22Rv1 (cell line): Measurements from ENCODE around the gene DCP1B.

Source experiments
- ZFX ChIP-seq: fragments of 450-650 bp; IDR thresholded peaks from 2 replicates; pipeline ENCODE4 v1.6.1; 2017; ENCODE audit warnings: antibody characterized with exemption, borderline replicate concordance
- TF ChIP-seq, protein P1 (sequence below): fragments of 450-650 bp; IDR thresholded peaks from 2 replicates; pipeline ENCODE4 v1.5.1; 2017; ENCODE audit warnings: mild to moderate bottlenecking

DNA sequence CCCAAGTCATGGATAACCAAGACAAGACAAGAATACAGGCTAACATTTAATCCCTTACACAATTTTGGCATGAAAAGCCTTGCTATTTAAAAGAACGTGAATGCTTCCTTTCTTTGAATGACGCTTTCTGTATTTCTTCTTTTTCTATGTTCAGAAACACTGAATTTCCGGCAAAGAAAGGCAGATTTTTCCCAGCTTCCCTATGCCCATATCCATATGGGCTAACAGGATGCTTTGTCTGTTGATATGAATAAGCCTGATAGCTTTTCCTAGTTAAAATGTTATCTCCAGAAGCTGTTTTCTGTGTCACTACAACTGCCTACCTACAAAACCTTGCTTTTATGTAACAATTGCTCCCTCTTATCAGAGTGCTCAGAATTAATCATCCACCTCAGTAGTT is 47.5 kb downstream of the DCP1B start:
- TF ChIP-seq, protein P1, sequence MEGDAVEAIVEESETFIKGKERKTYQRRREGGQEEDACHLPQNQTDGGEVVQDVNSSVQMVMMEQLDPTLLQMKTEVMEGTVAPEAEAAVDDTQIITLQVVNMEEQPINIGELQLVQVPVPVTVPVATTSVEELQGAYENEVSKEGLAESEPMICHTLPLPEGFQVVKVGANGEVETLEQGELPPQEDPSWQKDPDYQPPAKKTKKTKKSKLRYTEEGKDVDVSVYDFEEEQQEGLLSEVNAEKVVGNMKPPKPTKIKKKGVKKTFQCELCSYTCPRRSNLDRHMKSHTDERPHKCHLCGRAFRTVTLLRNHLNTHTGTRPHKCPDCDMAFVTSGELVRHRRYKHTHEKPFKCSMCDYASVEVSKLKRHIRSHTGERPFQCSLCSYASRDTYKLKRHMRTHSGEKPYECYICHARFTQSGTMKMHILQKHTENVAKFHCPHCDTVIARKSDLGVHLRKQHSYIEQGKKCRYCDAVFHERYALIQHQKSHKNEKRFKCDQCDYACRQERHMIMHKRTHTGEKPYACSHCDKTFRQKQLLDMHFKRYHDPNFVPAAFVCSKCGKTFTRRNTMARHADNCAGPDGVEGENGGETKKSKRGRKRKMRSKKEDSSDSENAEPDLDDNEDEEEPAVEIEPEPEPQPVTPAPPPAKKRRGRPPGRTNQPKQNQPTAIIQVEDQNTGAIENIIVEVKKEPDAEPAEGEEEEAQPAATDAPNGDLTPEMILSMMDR = no peak
- no peak for TF ChIP-seq ZFX
